ENCODE data around the gene GJA1. TPM values are rescaled to one million over a fixed set of nuclear protein-coding genes. Genes with fewer than 3 reads are reported as not detected.

The GJA1 gene
- total and polyA plus RNA-seq, 2 of the 8 experiments (the other 6 are each of a cell fraction or from before 2014, with no cell fraction given), result 468 to 795 TPM

DNA sequence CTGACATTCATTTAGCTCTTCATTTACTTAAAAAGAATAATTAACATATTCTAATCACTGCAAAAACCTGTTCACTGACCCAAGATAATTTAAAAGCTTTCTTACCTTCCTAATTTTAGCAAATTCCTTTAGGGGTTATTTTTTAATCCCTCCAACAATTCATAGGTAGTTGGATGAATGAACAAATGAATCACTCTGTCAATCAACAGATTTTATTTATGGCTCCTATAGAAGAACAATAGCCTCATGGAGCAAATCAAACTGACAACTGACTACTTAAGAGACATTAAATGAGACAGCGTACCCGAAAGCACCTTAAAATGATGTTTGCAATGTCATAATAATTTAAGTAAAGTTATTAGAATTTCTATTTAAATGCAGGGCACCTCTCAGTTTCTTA lies 31.5 kb upstream of the GJA1 start:
- H3K79me2 ChIP-seq (ENCODE audit: control insufficient read depth in 1 of 2, insufficient read depth in 2 of 2, low read length in 2 of 2), result no peaks in the 10 kb centered on the region

More for the DNA sequence above, 31.5 kb upstream of the GJA1 start:
- no peak overlapping the region for H2BK12ac ChIP-seq (ENCODE audit: low read depth, low read length)
- H3K23me2 ChIP-seq (ENCODE audit: low read depth, low read length), result no peaks in the 10 kb centered on the region
- H4K8ac ChIP-seq (ENCODE audit: extremely low read depth, insufficient read depth, low read length), result no peak overlapping the region
- H3K27ac ChIP-seq (ENCODE audit: low read depth, low read length), result no peak overlapping the region
- CTCF ChIA-PET (ENCODE audit: partially characterized antibody), result interaction anchor here (0.6 to 4.4 kb wide), 3 partner anchors 13 to 305 kb away, joined by 3 to 41 read pairs (median 6); no protein-coding TSS in a partner anchor
- H4K20me1 ChIP-seq (replicated peaks in 1 of 2; ENCODE audit: control insufficient read depth in 1 of 2, insufficient read depth in 2 of 2, low read length in 2 of 2), result no peaks in the 10 kb centered on the region
- FAIRE-seq, result no peak
- H4K91ac ChIP-seq (replicated peaks; ENCODE audit: insufficient read length, low read length), result no peak overlapping the region
- no peak overlapping the region for H3K9ac ChIP-seq (replicated peaks in 1 of 4; ENCODE audit: extremely low read depth in 1 of 4, low read depth in 3 of 4, low read length in 3 of 4)
- no peak overlapping the region for H3K18ac ChIP-seq (ENCODE audit: extremely low read depth, low read length)
- no peak overlapping the region for H2AFZ ChIP-seq (ENCODE audit: low read length)
- no peak overlapping the region for H2BK15ac ChIP-seq (ENCODE audit: low read length)
- no peak overlapping the region for H2BK5ac ChIP-seq (ENCODE audit: low read depth, low read length)
- no peaks in the 10 kb centered on the region for H3K79me1 ChIP-seq (ENCODE audit: low read depth, low read length)
- no peak overlapping the region for H3K4me2 ChIP-seq (ENCODE audit: insufficient read depth in 1 of 2, low read depth in 2 of 2, low read length in 2 of 2)
- H2AK5ac ChIP-seq (ENCODE audit: low read depth, low read length), result no peak overlapping the region
- H3K4ac ChIP-seq (replicated peaks; ENCODE audit: insufficient read length, low read depth, low read length), result no peak overlapping the region
- H4K5ac ChIP-seq (ENCODE audit: insufficient read length, low read depth, low read length), result no peak overlapping the region
- POLR2A ChIA-PET (ENCODE audit: partially characterized antibody), result no interaction called here
- no peaks in the 10 kb centered on the region for H3K36me3 ChIP-seq (ENCODE audit: control insufficient read depth in 2 of 4, insufficient read depth in 4 of 4, low read length in 3 of 4)
- no peak overlapping the region for H3K14ac ChIP-seq (ENCODE audit: insufficient read length)
- 0 out of 7 replicates have a peak, but pooled peaks cover 0 to 2% (median 0%) of the 10 kb centered on the region in 4 experiments for H3K4me1 ChIP-seq (replicated peaks in 1 of 4; ENCODE audit: control insufficient read depth in 3 of 4, insufficient read depth in 4 of 4, low read length in 3 of 4)
- H3K23ac ChIP-seq (ENCODE audit: insufficient read length), result no peak overlapping the region
- H3K9me3 ChIP-seq (ENCODE audit: insufficient read depth in 2 of 2, low read depth in 1 of 2, low read length in 1 of 2), result no peaks in the 10 kb centered on the region
- DNase-seq (ENCODE audit: low read depth in 1 of 2, low spot score in 2 of 2), result no peak
- H2BK20ac ChIP-seq (ENCODE audit: low read length), result no peak overlapping the region
- no peak overlapping the region for H3K4me3 ChIP-seq (ENCODE audit: extremely low read depth in 1 of 4, insufficient read depth in 2 of 4, low read depth in 3 of 4, low read length in 4 of 4)
- no peak overlapping the region for H2BK120ac ChIP-seq (replicated peaks; ENCODE audit: low read depth, low read length)
- H3K56ac ChIP-seq (replicated peaks; ENCODE audit: insufficient read length, low read depth, low read length), result no peak overlapping the region
- no peaks in the 10 kb centered on the region for H3K27me3 ChIP-seq (replicated peaks in 1 of 4; ENCODE audit: control insufficient read depth in 3 of 4, extremely low read depth in 1 of 4, insufficient read depth in 3 of 4, low read length in 3 of 4)
- WGBS, 2 experiments (ENCODE audit: extremely low coverage in 1 of 2, insufficient coverage in 1 of 2, insufficient read length in 1 of 2, insufficient replicate concordance in 2 of 2, low coverage in 1 of 2, low lambda C conversion rate in 2 of 2, missing lambda C conversion rate in 1 of 2), result 93% methylated on average over 2 of the region's 2 CpGs; no CpG with 5 or more reads in 1 of the 2 experiments
